Testis (tissue), 3 donors: ENCODE data around the gene ANO8. TPM values are rescaled to one million over a fixed set of nuclear protein-coding genes. Genes with fewer than 3 reads are reported as not detected.

Experiments used
- DNase-seq: peaks from one replicate; pipeline ENCODE4 v3.0.0-alpha.2; 2019
- H3K27ac ChIP-seq, 2 donors: fragments of 200-600 bp; sonication (generic); one replicate each; pipeline ENCODE4 v1.5.1; 2019
- H3K27me3 ChIP-seq: fragments of 200-600 bp; sonication (generic); one replicate; pipeline ENCODE4 v1.5.1; 2019
- H3K36me3 ChIP-seq: fragments of 200-600 bp; sonication (generic); one replicate; pipeline ENCODE4 v1.5.1; 2017; ENCODE audit warnings: low read depth; ENCODE audit errors: missing control alignments
- H3K4me1 ChIP-seq: fragments of 200-600 bp; sonication (generic); one replicate; pipeline ENCODE4 v1.5.1; 2019
- H3K4me3 ChIP-seq, 2 donors: fragments of 200-600 bp; sonication (generic); one replicate each; pipeline ENCODE4 v1.5.1; 2017 to 2019
- H3K9me3 ChIP-seq: fragments of 200-600 bp; sonication (generic); one replicate; pipeline ENCODE4 v1.5.1; 2017
- CTCF ChIP-seq, 3 experiments: fragments of 450-650 bp in 2 of 3; fragments of 200-600 bp in 1 of 3; sonication (generic) in 1 of 3; IDR thresholded peaks; one replicate each; pipeline ENCODE4 v1.5.1; 2016 to 2019; ENCODE audit warnings: antibody characterized with exemption in 3 of 3, mild to moderate bottlenecking in 2 of 3, moderate library complexity in 1 of 3
- POLR2A ChIP-seq: fragments of 450-650 bp; IDR thresholded peaks from one replicate; pipeline ENCODE4 v1.6.1; 2017; ENCODE audit warnings: antibody characterized with exemption, mild to moderate bottlenecking, moderate library complexity
- WGBS, 2 donors: methylation state at CpG; one replicate each; pipeline ENCODE4 v1.1.5; 2018; 5-methylcytosine and 5-hydroxymethylcytosine counted together
- intact Hi-C: fragments of 100-400 bp; cut with DNase I; formaldehyde crosslinking; loops from one replicate; pipeline ENCODE4 v1.15.1; 2023; ENCODE audit warnings: low total_unique reads
- polyA plus RNA-seq: library from polyadenylated mRNA; stranded (reverse); fragments of 350-450 nt; fragmentation: Illumina TruSeq; extraction: RNeasy Lipid Tissue Mini Kit (QIAGEN cat#74804); gene quantifications from one replicate; pipeline ENCODE4 v1.2.3, GENCODE V29; 2014; ENCODE audit warnings: low read depth, low replicate concordance; ENCODE audit not compliant: insufficient read depth
- total RNA-seq, 2 donors: library from RNA; depleted of rRNA; stranded (reverse); fragments of >200 nt; gene quantifications; one replicate each; pipeline ENCODE4 v1.2.3, GENCODE V29; 2016

ANO8 gene
- total and polyA plus RNA-seq, 3 donors from 2014 or later, result 4.5 to 19.2 (median 17.5) TPM

- no peaks in the 10 kb centered on the region for H3K9me3 ChIP-seq
- intact Hi-C loops, result no loop called here
- H3K27ac ChIP-seq, result no peak overlapping the region
- no peak overlapping the region for H3K4me3 ChIP-seq
- 78 to 98% methylated on average over 7 to 11 of the region's 11 CpGs for WGBS, 2 donors
- peaks cover 6% of the 10 kb centered on the region for H3K4me1 ChIP-seq
- H3K36me3 ChIP-seq, result no peaks in the 10 kb centered on the region
- no peaks in the 10 kb centered on the region for H3K27me3 ChIP-seq
- no peak for TF ChIP-seq POLR2A
- DNase-seq, result no peak
These were observed 14.2 kb downstream of the ANO8 start for GRCh38 chr19:17320435-17320834.

GRCh38 chr19:17319473-17320238 is 15.0 kb downstream of the ANO8 start:
- H3K4me3 ChIP-seq, result no peak overlapping the region
- TF ChIP-seq POLR2A (no peak), CTCF (IDR thresholded peaks at IDR 0.05) (no peak)
- 90 to 91% methylated on average over 24 to 40 of the region's 40 CpGs for WGBS, 2 donors
- DNase-seq, result no peak
- no peaks in the 10 kb centered on the region for H3K36me3 ChIP-seq
- no peak overlapping the region for H3K27ac ChIP-seq
- H3K4me1 ChIP-seq, result peaks cover 6% of the 10 kb centered on the region
- no peaks in the 10 kb centered on the region for H3K9me3 ChIP-seq
- no peaks in the 10 kb centered on the region for H3K27me3 ChIP-seq
- intact Hi-C loops, result no loop called here

- Histone ChIP-seq H3K4me3 (no peak overlapping the region), H3K36me3 (no peaks in the 10 kb centered on the region), H3K9me3 (no peaks in the 10 kb centered on the region), H3K4me1 (peaks cover 6% of the 10 kb centered on the region), H3K27me3 (no peaks in the 10 kb centered on the region), H3K27ac (no peak overlapping the region)
- WGBS, 2 donors, result 90 to 93% methylated on average over 5 to 6 of the region's 6 CpGs
- intact Hi-C loops, result no loop called here
- no peak for DNase-seq
- no peak for TF ChIP-seq CTCF (IDR thresholded peaks at IDR 0.05)
- TF ChIP-seq POLR2A, result no peak
These were observed 15.7 kb downstream of the ANO8 start for GRCh38 chr19:17318966-17319365.

- no peaks in the 10 kb centered on the region for H3K9me3 ChIP-seq
- intact Hi-C loops, result no loop called here
- WGBS, 2 donors, result 88 to 94% methylated on average over 7 to 19 of the region's 19 CpGs
- no peak for DNase-seq
- H3K36me3 ChIP-seq, result no peaks in the 10 kb centered on the region
- H3K27me3 ChIP-seq, result no peaks in the 10 kb centered on the region
- no peak overlapping the region for H3K4me3 ChIP-seq
- no peak for TF ChIP-seq POLR2A
- no peak for TF ChIP-seq CTCF (IDR thresholded peaks at IDR 0.05)
- H3K4me1 ChIP-seq, result peaks cover 16% of the 10 kb centered on the region
- no peak overlapping the region for H3K27ac ChIP-seq
These were observed 20.6 kb downstream of the ANO8 start for GRCh38 chr19:17314007-17314593.

GRCh38 chr19:17312189-17313113 is 22.2 kb downstream of the ANO8 start:
- Histone ChIP-seq H3K4me3 (no peak overlapping the region), H3K36me3 (no peaks in the 10 kb centered on the region), H3K4me1 (peaks cover 16% of the 10 kb centered on the region), H3K27me3 (no peaks in the 10 kb centered on the region), H3K9me3 (no peaks in the 10 kb centered on the region), H3K27ac (no peak overlapping the region)
- WGBS, 2 donors, result 76 to 77% methylated on average over 11 to 20 of the region's 20 CpGs
- no peak for DNase-seq
- no peak for TF ChIP-seq CTCF (IDR thresholded peaks at IDR 0.05)
- no peak for TF ChIP-seq POLR2A
- intact Hi-C loops, result no loop called here
